ENCODE results near the gene GRIN1. TPM values are rescaled to one million over a fixed set of nuclear protein-coding genes. Genes with fewer than 3 reads are reported as not detected.

GRIN1 gene
- not detected for total RNA-seq

DNA sequence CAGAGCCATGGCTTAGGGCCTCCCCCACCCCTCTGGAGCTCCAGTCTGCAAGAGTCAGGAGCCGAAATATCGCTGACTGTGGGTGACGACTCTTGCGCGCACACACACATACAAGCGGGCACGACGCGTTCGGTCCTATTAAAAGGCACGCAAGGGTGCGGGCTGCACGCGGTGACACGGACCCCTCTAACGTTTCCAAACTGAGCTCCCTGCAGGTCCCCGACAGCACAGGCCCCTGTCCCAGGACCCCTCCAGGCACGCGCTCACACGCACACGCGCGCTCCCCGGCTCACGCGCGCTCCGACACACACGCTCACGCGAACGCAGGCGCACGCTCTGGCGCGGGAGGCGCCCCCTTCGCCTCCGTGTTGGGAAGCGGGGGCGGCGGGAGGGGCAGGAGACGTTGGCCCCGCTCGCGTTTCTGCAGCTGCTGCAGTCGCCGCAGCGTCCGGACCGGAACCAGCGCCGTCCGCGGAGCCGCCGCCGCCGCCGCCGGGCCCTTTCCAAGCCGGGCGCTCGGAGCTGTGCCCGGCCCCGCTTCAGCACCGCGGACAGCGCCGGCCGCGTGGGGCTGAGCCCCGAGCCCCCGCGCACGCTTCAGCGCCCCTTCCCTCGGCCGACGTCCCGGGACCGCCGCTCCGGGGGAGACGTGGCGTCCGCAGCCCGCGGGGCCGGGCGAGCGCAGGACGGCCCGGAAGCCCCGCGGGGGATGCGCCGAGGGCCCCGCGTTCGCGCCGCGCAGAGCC, at the start of gene GRIN1:
Gene GRIN1 (plus strand): TSS at position 433 of the 746 bp plus-strand sequence. CDS start 333 bp downstream, outside the sequence.
- Histone ChIP-seq H3K36me3 (no peaks in the 10 kb centered on the region), H3K27ac (no peak within 1 kb of the TSS), H3K9me3 (no peaks in the 10 kb centered on the region), H3K4me1 (peaks cover 0 to 3% of the 10 kb centered on the region in 2 donors), H3K27me3 (peaks cover 17% of the 10 kb centered on the region), H3K4me3 (replicated peaks in 1 of 3) (no peak within 1 kb of the TSS)
- WGBS, 2 donors: 23% methylated on average over 6 of the region's 104 CpGs; no CpG with 5 or more reads in 1 of the 2 donors
- intact Hi-C loops (cut with DNase I): no loop called here
- TF ChIP-seq, protein P1, sequence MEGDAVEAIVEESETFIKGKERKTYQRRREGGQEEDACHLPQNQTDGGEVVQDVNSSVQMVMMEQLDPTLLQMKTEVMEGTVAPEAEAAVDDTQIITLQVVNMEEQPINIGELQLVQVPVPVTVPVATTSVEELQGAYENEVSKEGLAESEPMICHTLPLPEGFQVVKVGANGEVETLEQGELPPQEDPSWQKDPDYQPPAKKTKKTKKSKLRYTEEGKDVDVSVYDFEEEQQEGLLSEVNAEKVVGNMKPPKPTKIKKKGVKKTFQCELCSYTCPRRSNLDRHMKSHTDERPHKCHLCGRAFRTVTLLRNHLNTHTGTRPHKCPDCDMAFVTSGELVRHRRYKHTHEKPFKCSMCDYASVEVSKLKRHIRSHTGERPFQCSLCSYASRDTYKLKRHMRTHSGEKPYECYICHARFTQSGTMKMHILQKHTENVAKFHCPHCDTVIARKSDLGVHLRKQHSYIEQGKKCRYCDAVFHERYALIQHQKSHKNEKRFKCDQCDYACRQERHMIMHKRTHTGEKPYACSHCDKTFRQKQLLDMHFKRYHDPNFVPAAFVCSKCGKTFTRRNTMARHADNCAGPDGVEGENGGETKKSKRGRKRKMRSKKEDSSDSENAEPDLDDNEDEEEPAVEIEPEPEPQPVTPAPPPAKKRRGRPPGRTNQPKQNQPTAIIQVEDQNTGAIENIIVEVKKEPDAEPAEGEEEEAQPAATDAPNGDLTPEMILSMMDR (IDR thresholded peaks at IDR 0.05): no peak
- no peak for TF ChIP-seq POLR2A (IDR thresholded peaks at IDR 0.05)
- DNase-seq: peak; percentile 41 to 50

DNA sequence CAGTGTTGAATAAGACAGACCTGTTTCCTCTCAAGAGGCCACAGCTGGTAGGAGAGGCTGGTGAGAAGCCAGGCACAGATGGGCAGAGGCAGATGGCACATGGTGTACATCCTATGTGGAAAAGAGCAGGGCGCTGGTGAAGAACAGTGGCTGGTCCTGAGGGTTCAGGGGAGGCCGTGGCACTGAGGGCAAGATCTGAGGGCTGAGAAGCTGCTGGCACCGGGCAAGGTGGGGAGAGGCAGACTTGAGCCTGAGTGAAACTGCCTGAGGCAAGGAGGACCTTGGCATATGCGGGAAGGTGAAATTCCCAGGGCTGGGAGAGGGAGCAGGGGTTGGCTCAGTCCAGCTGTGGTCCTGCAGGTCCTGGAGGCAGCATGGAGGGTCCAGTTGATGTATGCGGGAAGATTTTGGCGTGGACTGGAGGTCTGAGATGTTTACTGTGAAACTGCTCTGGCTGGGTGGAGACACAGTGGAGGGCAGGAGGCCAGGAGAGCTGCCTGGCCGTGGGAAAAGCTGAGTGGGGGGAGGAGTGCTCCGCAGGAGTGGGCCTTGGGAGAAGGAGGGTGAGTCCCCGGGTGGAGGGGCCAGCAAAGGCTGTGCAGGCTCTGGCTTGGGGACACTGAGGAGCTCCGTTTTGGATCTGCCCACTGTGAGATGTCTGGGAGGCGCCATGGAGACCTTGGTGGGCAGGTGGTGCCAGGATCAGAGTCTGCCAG, 49.6 kb upstream of the GRIN1 start:
- H3K4me1 ChIP-seq: peaks cover 15 to 19% of the 10 kb centered on the region in 2 donors
- peaks cover 0 to 3% of the 10 kb centered on the region in 2 donors for H3K36me3 ChIP-seq
- WGBS, 2 donors: 83 to 91% methylated on average over 11 of the region's 11 CpGs
- no peaks in the 10 kb centered on the region for H3K9me3 ChIP-seq
- H3K27ac ChIP-seq: no peak overlapping the region
- H3K4me3 ChIP-seq (replicated peaks in 1 of 3): no peak overlapping the region
- no peak for TF ChIP-seq POLR2A (IDR thresholded peaks at IDR 0.05)
- TF ChIP-seq, protein P1 (IDR thresholded peaks at IDR 0.05): no peak
- DNase-seq: no peak
- H3K27me3 ChIP-seq: no peaks in the 10 kb centered on the region
- intact Hi-C loops (cut with DNase I): no loop called here

DNA sequence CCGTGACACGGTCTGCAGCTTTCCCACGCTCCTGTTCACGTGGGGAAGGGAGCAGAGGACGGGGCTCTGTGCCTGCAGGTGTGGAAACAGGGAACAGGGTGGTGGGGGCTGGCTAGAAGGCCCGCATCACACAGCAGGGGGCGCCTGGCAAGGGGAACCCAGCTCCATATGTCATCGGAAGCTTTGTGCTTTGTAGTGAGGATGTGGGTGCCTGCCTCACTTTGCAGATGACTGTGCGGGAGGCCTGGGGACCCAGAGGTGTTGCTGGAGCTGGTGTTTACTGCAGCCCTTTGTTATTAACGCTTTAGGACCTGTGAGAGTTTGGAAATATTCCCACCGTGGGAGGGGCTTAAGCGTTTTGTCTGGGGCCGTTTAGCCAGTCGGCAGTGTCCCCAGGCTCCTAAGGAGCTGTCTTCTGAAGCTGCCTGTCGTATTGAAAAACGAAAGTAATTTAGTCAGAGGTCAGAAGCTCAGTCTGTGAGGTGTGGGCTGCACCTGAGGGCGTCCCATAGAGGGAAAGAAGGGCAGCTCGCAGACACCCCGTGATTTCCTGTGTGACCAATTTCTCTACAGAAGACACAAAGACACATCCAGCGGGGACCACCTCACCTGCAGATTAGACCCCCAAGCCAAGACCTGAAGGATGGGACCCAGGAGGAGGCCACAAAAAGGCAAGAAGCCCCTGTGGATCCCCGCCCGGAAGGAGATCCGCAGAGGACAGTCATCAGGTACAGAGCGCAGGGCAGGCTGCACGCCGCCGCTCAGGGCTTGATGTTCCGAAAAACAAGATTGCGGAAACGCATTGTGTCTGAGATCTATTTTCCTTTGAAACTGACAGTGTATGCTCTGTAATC, 43.1 kb upstream of the GRIN1 start:
- intact Hi-C loops (cut with DNase I): no loop called here
- Histone ChIP-seq H3K27me3 (no peaks in the 10 kb centered on the region), H3K36me3 (peaks cover 18 to 21% of the 10 kb centered on the region in 2 donors), H3K4me3 (replicated peaks in 1 of 3) (no peak overlapping the region), H3K9me3 (no peaks in the 10 kb centered on the region), H3K27ac (no peak overlapping the region), H3K4me1 (no peaks in the 10 kb centered on the region)
- TF ChIP-seq, protein P1 (IDR thresholded peaks at IDR 0.05): no peak
- no peak for TF ChIP-seq POLR2A (IDR thresholded peaks at IDR 0.05)
- DNase-seq: no peak
- 81 to 86% methylated on average over 29 to 30 of the region's 30 CpGs for WGBS, 2 donors

DNA sequence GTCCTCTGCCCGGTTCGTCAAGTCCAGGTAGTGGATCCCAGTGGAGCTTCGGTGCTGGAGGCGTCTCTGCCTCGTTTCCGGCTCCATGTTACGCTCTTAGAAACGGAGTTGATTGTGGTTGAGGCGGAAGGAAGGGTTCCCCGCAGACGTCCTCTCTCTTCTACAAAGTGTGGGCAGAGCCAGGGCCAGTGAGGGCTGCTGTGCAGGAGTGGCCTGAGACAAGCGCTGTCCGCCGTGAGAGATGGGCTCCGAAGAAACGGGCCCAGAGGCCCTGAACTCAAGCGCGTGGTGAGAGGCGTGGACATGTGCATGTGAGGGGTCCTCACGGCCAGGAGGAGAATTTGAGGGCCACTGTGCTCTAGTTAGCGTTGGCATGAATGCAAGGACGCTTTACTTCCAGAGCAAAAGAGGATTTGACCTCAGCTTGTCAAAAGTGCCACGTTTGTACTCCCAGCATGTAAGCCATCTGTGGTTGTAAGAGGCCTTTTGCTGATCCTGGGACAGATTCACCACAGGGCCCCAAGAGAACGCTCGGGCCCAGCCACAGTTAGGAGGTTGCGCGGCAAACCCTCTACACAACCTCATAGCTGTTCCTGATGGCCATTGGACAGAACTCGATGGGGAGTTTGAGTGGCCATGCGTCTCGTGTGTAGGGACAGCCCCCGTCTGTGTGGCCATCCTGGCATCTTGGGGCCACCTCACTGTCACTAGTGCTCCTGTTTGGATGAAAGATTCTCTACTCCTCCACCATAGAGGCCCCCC, 42.0 kb upstream of the GRIN1 start:
- 91 to 95% methylated on average over 31 of the region's 31 CpGs for WGBS, 2 donors
- Histone ChIP-seq H3K27ac (no peak overlapping the region), H3K36me3 (peaks cover 25 to 31% of the 10 kb centered on the region in 2 donors), H3K9me3 (no peaks in the 10 kb centered on the region), H3K4me3 (replicated peaks in 1 of 3) (no peak overlapping the region), H3K4me1 (no peaks in the 10 kb centered on the region), H3K27me3 (no peaks in the 10 kb centered on the region)
- TF ChIP-seq, protein P1 (IDR thresholded peaks at IDR 0.05): no peak
- no peak for TF ChIP-seq POLR2A (IDR thresholded peaks at IDR 0.05)
- no peak for DNase-seq
- intact Hi-C loops (cut with DNase I): no loop called here

Measured in thyroid gland (tissue), 4 donors.